Kasumi-1 (cell line): ENCODE data around the gene SH3RF2.
"Not testable (repeated sequence)": the region's sequence is repeated elsewhere in the genome, so short reads cannot be mapped to it uniquely, and the experiment has no call there.

Experiments
- DNase-seq, 2 experiments: peaks; one replicate each; lab custom pipeline; 2025; lab: John Stamatoyannopoulos, UW

Gene SH3RF2

GRCh38 chr5:145936401-145937131 lies at the start of gene SH3RF2:
Gene SH3RF2, plus strand, starts transcription at chr5:145936578. Its CDS starts 1,351 bp downstream, at chr5:145937929.
- DNase-seq = peak; percentile 85 to 88

GRCh38 chr5:145887217-145887616 lies 49.2 kb upstream of the SH3RF2 start:
- DNase-seq = peak; percentile 47 to 57

GRCh38 chr5:145887976-145888574 lies 48.3 kb upstream of the SH3RF2 start:
- DNase-seq = peak; percentile 67 to 76

GRCh38 chr5:145889611-145890010 lies 46.8 kb upstream of the SH3RF2 start:
- DNase-seq = no peak

GRCh38 chr5:145891378-145891777 lies 45.0 kb upstream of the SH3RF2 start:
- DNase-seq = not testable (repeated sequence)

- no peak for DNase-seq
Observed at GRCh38 chr5:145898171-145898570, 38.2 kb upstream of the SH3RF2 start.

- DNase-seq = no peak
Observed at GRCh38 chr5:145902421-145902820, 34.0 kb upstream of the SH3RF2 start.

GRCh38 chr5:145903113-145903512 lies 33.3 kb upstream of the SH3RF2 start:
- peak in 1 of 2 experiments; percentile 63 for DNase-seq

GRCh38 chr5:145903867-145904266 lies 32.5 kb upstream of the SH3RF2 start:
- DNase-seq = no peak

GRCh38 chr5:145904743-145905142 lies 31.6 kb upstream of the SH3RF2 start:
- DNase-seq = no peak

GRCh38 chr5:145906401-145906800 lies 30.0 kb upstream of the SH3RF2 start:
- DNase-seq = no peak

GRCh38 chr5:145908206-145908960 lies 28.0 kb upstream of the SH3RF2 start:
- no peak for DNase-seq

- no peak for DNase-seq
Observed at GRCh38 chr5:145911164-145911563, 25.2 kb upstream of the SH3RF2 start.

GRCh38 chr5:145912019-145912418 lies 24.4 kb upstream of the SH3RF2 start:
- no peak for DNase-seq

GRCh38 chr5:145912594-145912993 lies 23.8 kb upstream of the SH3RF2 start:
- DNase-seq = no peak

- no peak for DNase-seq
Observed at GRCh38 chr5:145913701-145914100, 22.7 kb upstream of the SH3RF2 start.

GRCh38 chr5:145915970-145916638 lies 20.3 kb upstream of the SH3RF2 start:
- DNase-seq = no peak

- no peak for DNase-seq
Observed at GRCh38 chr5:145917288-145917687, 19.1 kb upstream of the SH3RF2 start.

GRCh38 chr5:145918397-145918796 lies 18.0 kb upstream of the SH3RF2 start:
- no peak for DNase-seq

GRCh38 chr5:145919413-145919812 lies 17.0 kb upstream of the SH3RF2 start:
- no peak for DNase-seq

GRCh38 chr5:145920542-145921210 lies 15.7 kb upstream of the SH3RF2 start:
- no peak for DNase-seq

- no peak for DNase-seq
Observed at GRCh38 chr5:145921211-145921610, 15.2 kb upstream of the SH3RF2 start.
